GM12891 (cell line): ENCODE measurements around the gene CTNNB1.

ENCODE experiments used
- PAX5 ChIP-seq: IDR thresholded peaks from 2 replicates; pipeline ENCODE4 v1.6.1; 2011; ENCODE audit warnings: low read length, moderate library complexity, mild to moderate bottlenecking; ENCODE audit not compliant: insufficient read depth, severe bottlenecking
- POLR2A ChIP-seq: IDR thresholded peaks from 2 replicates; pipeline ENCODE4 v1.6.1; 2011; ENCODE audit warnings: low read depth, low read length, control low read depth
- POLR2AphosphoS5 ChIP-seq: IDR thresholded peaks from 2 replicates; pipeline ENCODE4 v1.6.1; 2011; ENCODE audit warnings: low read depth, low read length, control low read depth
- SPI1 ChIP-seq: IDR thresholded peaks from 2 replicates; pipeline ENCODE4 v1.6.1; 2011; ENCODE audit warnings: low read depth, low read length, control low read depth
- TAF1 ChIP-seq: IDR thresholded peaks from 2 replicates; pipeline ENCODE4 v1.6.1; 2011; ENCODE audit warnings: low read depth, low read length, control low read depth

GRCh38 chr3:41199866-41200668 is 762 bp downstream of the CTNNB1 start:
- TF ChIP-seq POLR2AphosphoS5: no peak
- no peak for TF ChIP-seq PAX5
- TF ChIP-seq POLR2A: no peak
- no peak for TF ChIP-seq TAF1
- TF ChIP-seq SPI1: no peak
